Naive thymus-derived CD4-positive, alpha-beta T cell (primary cell): ENCODE results near the gene DPP6. TPM values are rescaled to one million over a fixed set of nuclear protein-coding genes. Genes with fewer than 3 reads are reported as not detected.

Experiments used
- ATAC-seq: fragments of 150-1000 bp; cut with Tn5 transposase; 2 replicates; pipeline ENCODE4 v1.10.0; 2021; ENCODE audit warnings: mild to moderate bottlenecking, moderate library complexity
- CTCF ChIA-PET: fragments of 350-600 bp; sonication (Branson Sonifier 250); formaldehyde crosslinking; loops from one replicate; lab custom pipeline; 2021; ENCODE audit warnings: antibody characterized with exemption; lab: Charles Lee
- POLR2A ChIA-PET: fragments of 350-600 bp; sonication (Branson Sonifier 250); formaldehyde crosslinking; loops from one replicate; lab custom pipeline; 2021; ENCODE audit warnings: antibody characterized with exemption, inconsistent platforms; lab: Charles Lee
- DNase-seq, 9 donors: peaks; one replicate each; pipeline versions ENCODE4 v3.0.0 to v3.0.0-alpha.2; 2020 to 2022; ENCODE audit warnings: mixed read lengths in 1 of 9
- H3K27ac ChIP-seq: one replicate; pipeline ENCODE4 v1.7.0; 2013; ENCODE audit warnings: mild to moderate bottlenecking, low read depth, low read length, moderate library complexity
- H3K27me3 ChIP-seq, 2 donors: one replicate each; pipeline ENCODE4 v1.7.0; 2013; ENCODE audit warnings: low read length in 2 of 2, mild to moderate bottlenecking in 2 of 2, moderate library complexity in 2 of 2; ENCODE audit not compliant: control insufficient read depth in 2 of 2, insufficient read depth in 2 of 2
- H3K36me3 ChIP-seq, 3 experiments: 1 replicate in 2 of 3; 2 replicates in 1 of 3; pipeline ENCODE4 v1.7.0; 2013; ENCODE audit warnings: low read length in 3 of 3, mild to moderate bottlenecking in 3 of 3, moderate library complexity in 1 of 3; ENCODE audit not compliant: insufficient read depth in 3 of 3, control insufficient read depth in 2 of 3
- H3K4me1 ChIP-seq, 2 donors: one replicate each; pipeline ENCODE4 v1.7.0; 2013; ENCODE audit warnings: low read length in 2 of 2, mild to moderate bottlenecking in 2 of 2, moderate library complexity in 1 of 2; ENCODE audit not compliant: control insufficient read depth in 2 of 2, insufficient read depth in 2 of 2
- H3K4me3 ChIP-seq: 2 replicates; pipeline ENCODE4 v1.7.0; 2013; ENCODE audit warnings: mild to moderate bottlenecking, low read length
- H3K9me3 ChIP-seq, 3 experiments: 1 replicate in 2 of 3; 2 replicates in 1 of 3; pipeline ENCODE4 v1.7.0; 2013; ENCODE audit warnings: low read length in 3 of 3; ENCODE audit not compliant: control insufficient read depth in 2 of 3
- H3K27ac Mint-ChIP-seq, 9 donors: one replicate each; pipeline ENCODE4 v1.8.0; 2020 to 2022; ENCODE audit warnings: mixed read lengths in 9 of 9, mild to moderate bottlenecking in 8 of 9, moderate library complexity in 5 of 9, inconsistent platforms in 2 of 9
- H3K27me3 Mint-ChIP-seq, 5 donors: one replicate each; pipeline ENCODE4 v1.8.0; 2021 to 2022; ENCODE audit warnings: mixed read lengths in 5 of 5, mild to moderate bottlenecking in 1 of 5
- H3K36me3 Mint-ChIP-seq, 5 donors: one replicate each; pipeline ENCODE4 v1.8.0; 2020 to 2022; ENCODE audit warnings: mixed read lengths in 5 of 5, mild to moderate bottlenecking in 3 of 5, inconsistent platforms in 1 of 5
- H3K4me1 Mint-ChIP-seq, 7 donors: one replicate each; pipeline ENCODE4 v1.8.0; 2020 to 2022; ENCODE audit warnings: mixed read lengths in 7 of 7, mild to moderate bottlenecking in 3 of 7, inconsistent platforms in 1 of 7
- H3K4me3 Mint-ChIP-seq, 10 donors: one replicate each; pipeline ENCODE4 v1.8.0; 2020 to 2022; ENCODE audit warnings: mild to moderate bottlenecking in 10 of 10, mixed read lengths in 10 of 10, moderate library complexity in 6 of 10, inconsistent platforms in 2 of 10
- H3K9me3 Mint-ChIP-seq, 11 donors: one replicate each; pipeline ENCODE4 v1.8.0; 2020 to 2022; ENCODE audit warnings: mixed read lengths in 11 of 11, mild to moderate bottlenecking in 4 of 11, inconsistent platforms in 1 of 11, moderate library complexity in 1 of 11
- intact Hi-C, 2 donors: fragments of 100-400 bp; cut with micrococcal nuclease; formaldehyde crosslinking; loops; one replicate each; pipeline ENCODE4 v1.15.1; 2023
- polyA plus RNA-seq, 2 donors: library from polyadenylated mRNA; unstranded; fragments of 300-500 nt; fragmentation: Illumina TruSeq; gene quantifications; one replicate each; pipeline ENCODE4 v1.2.3, GENCODE V29; 2021
- total RNA-seq, 6 experiments: library from RNA in 5 of 6; stranded (reverse) in 5 of 6; gene quantifications; 1 replicate in 5 of 6; 2 replicates in 1 of 6; pipeline ENCODE4 v1.2.3 and lab custom pipeline; 2021 to 2026

Gene DPP6
- total and polyA plus RNA-seq, 7 experiments from 2014 or later: not detected

- H3K4me1 ChIP-seq: no peaks in the 10 kb centered on the region
- H3K4me1 Mint-ChIP-seq: no peaks in the 10 kb centered on the region
- H3K27me3 ChIP-seq: no peaks in the 10 kb centered on the region
- H3K4me3 Mint-ChIP-seq: no peak overlapping the region
- H3K9me3 Mint-ChIP-seq: peaks cover 0 to 5% (median 0%) of the 10 kb centered on the region in 11 donors
- H3K9me3 ChIP-seq: no peaks in the 10 kb centered on the region
- ATAC-seq (no peak), DNase-seq (no peak)
- POLR2A ChIA-PET: no interaction called here
- H3K36me3 ChIP-seq: no peaks in the 10 kb centered on the region
- intact Hi-C loops: no loop called here
- no peak overlapping the region for H3K4me3 ChIP-seq
- H3K27me3 Mint-ChIP-seq: peaks cover 0 to 4% (median 0%) of the 10 kb centered on the region in 5 donors
- CTCF ChIA-PET: interaction anchor here (0.8 kb wide), 1 partner anchor 29 kb away, joined by 4 read pairs; no protein-coding TSS in a partner anchor
- no peak overlapping the region for H3K27ac Mint-ChIP-seq
- peaks cover 0 to 3% (median 0%) of the 10 kb centered on the region in 5 donors for H3K36me3 Mint-ChIP-seq
- no peak overlapping the region for H3K27ac ChIP-seq
Observed at GRCh38 chr7:154571772-154572171, 519.6 kb downstream of the DPP6 start.

DNA sequence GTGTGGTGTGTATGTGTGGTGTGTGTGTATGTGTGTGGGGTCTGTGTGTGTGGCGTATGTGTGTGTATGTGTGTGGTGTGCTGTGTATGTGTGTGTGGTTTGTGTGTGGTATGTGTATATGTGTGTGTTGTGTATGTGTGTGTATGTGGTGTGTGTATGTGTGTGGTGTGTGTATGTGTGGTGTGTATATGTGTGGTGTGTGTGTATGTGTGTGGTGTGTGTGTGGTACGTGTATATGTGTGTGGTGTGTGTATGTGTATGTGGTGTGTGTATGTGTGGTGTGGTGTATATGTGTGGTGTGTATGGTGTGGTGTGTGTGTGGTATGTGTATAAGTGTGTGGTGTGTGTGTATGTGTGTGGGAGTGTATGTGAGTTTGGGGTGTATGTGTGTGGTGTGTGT is 522.0 kb downstream of the DPP6 start:
- H3K4me1 ChIP-seq: no peaks in the 10 kb centered on the region
- ATAC-seq (peak; percentile 29), DNase-seq (no peak)
- no peaks in the 10 kb centered on the region for H3K9me3 ChIP-seq
- H3K4me3 Mint-ChIP-seq: no peak overlapping the region
- no peaks in the 10 kb centered on the region for H3K36me3 ChIP-seq
- intact Hi-C loops: no loop called here
- POLR2A ChIA-PET: no interaction called here
- no peak overlapping the region for H3K27ac Mint-ChIP-seq
- no peaks in the 10 kb centered on the region for H3K27me3 ChIP-seq
- no peak overlapping the region for H3K4me3 ChIP-seq
- H3K36me3 Mint-ChIP-seq: peaks cover 0 to 3% (median 0%) of the 10 kb centered on the region in 5 donors
- CTCF ChIA-PET: no interaction called here
- peaks cover 0 to 6% (median 0%) of the 10 kb centered on the region in 11 donors for H3K9me3 Mint-ChIP-seq
- no peaks in the 10 kb centered on the region for H3K4me1 Mint-ChIP-seq
- H3K27me3 Mint-ChIP-seq: peaks cover 0 to 7% (median 0%) of the 10 kb centered on the region in 5 donors
- H3K27ac ChIP-seq: no peak overlapping the region

- intact Hi-C loops: no loop called here
- Mint-ChIP-seq H3K4me1 (no peaks in the 10 kb centered on the region), H3K27ac (no peak overlapping the region), H3K36me3 (peaks cover 0 to 3% (median 0%) of the 10 kb centered on the region in 5 donors), H3K4me3 (no peak overlapping the region), H3K27me3 (peaks cover 0 to 7% (median 0%) of the 10 kb centered on the region in 5 donors), H3K9me3 (peaks cover 0 to 8% (median 0%) of the 10 kb centered on the region in 11 donors)
- Histone ChIP-seq H3K27ac (no peak overlapping the region), H3K36me3 (no peaks in the 10 kb centered on the region), H3K4me3 (no peak overlapping the region), H3K9me3 (no peaks in the 10 kb centered on the region), H3K27me3 (no peaks in the 10 kb centered on the region), H3K4me1 (no peaks in the 10 kb centered on the region)
- CTCF ChIA-PET: no interaction called here
- peak; percentile 22 for ATAC-seq
- POLR2A ChIA-PET: no interaction called here
- no peak for DNase-seq
Observed at GRCh38 chr7:154575497-154575896, 523.3 kb downstream of the DPP6 start.

GRCh38 chr7:154576604-154577003 is 524.4 kb downstream of the DPP6 start:
- no peak for ATAC-seq
- H3K9me3 ChIP-seq: no peaks in the 10 kb centered on the region
- H3K9me3 Mint-ChIP-seq: peaks cover 0 to 8% (median 0%) of the 10 kb centered on the region in 11 donors
- no peak overlapping the region for H3K27ac ChIP-seq
- no peak overlapping the region for H3K27ac Mint-ChIP-seq
- H3K4me3 ChIP-seq: no peak overlapping the region
- no peaks in the 10 kb centered on the region for H3K4me1 ChIP-seq
- intact Hi-C loops: no loop called here
- peaks cover 0 to 3% (median 0%) of the 10 kb centered on the region in 5 donors for H3K36me3 Mint-ChIP-seq
- no peaks in the 10 kb centered on the region for H3K4me1 Mint-ChIP-seq
- ChIA-PET POLR2A (no interaction called here), CTCF (no interaction called here)
- H3K4me3 Mint-ChIP-seq: no peak overlapping the region
- no peaks in the 10 kb centered on the region for H3K36me3 ChIP-seq
- DNase-seq: no peak
- no peaks in the 10 kb centered on the region for H3K27me3 ChIP-seq
- peaks cover 0 to 7% (median 0%) of the 10 kb centered on the region in 5 donors for H3K27me3 Mint-ChIP-seq

DNA sequence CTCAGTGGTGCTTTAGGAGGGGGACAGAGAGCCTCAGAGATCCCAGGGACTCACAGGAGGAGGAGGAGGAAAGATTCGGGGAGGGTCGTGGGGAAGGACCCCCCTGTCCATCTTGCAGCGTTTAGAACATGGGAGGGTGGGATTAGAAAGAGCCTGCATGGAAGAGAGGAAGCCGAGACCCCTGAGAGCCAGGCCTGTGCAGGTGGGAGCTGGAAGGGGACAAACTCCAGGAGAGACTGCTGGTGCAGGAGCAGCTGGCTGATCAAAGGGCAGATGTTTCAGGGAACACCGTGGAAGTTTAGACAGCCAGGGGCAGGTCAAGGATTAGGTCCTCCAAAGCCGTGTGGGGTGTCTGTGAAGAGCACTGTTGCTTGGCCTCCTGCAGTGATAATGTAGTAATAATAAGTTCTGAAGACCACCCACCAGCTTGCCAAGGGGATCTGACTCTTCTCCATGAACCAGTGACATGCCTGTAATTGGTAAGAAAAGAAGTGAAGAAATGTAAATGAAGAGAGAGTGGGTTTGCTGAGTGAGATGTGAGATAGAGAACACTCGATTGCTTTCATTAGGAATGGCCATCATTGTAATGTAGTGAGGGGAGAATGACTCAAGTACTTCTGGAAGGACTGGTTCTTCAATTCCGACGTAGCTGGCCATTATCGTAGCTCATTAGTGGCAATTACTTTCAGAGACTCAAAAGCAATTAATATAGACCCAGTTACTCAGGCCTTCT is 525.1 kb downstream of the DPP6 start:
- POLR2A ChIA-PET: no interaction called here
- Histone ChIP-seq H3K4me3 (no peak overlapping the region), H3K36me3 (no peaks in the 10 kb centered on the region), H3K9me3 (no peaks in the 10 kb centered on the region), H3K27me3 (no peaks in the 10 kb centered on the region), H3K27ac (no peak overlapping the region), H3K4me1 (no peaks in the 10 kb centered on the region)
- Mint-ChIP-seq H3K9me3 (peaks cover 0 to 10% (median 0%) of the 10 kb centered on the region in 11 donors), H3K36me3 (peaks cover 0 to 3% (median 0%) of the 10 kb centered on the region in 5 donors), H3K4me3 (no peak overlapping the region), H3K27me3 (peaks cover 0 to 7% (median 0%) of the 10 kb centered on the region in 5 donors), H3K27ac (no peak overlapping the region), H3K4me1 (no peaks in the 10 kb centered on the region)
- intact Hi-C loops: no loop called here
- CTCF ChIA-PET: no interaction called here
- ATAC-seq (no peak), DNase-seq (no peak)

- Mint-ChIP-seq H3K4me1 (no peaks in the 10 kb centered on the region), H3K27ac (no peak overlapping the region), H3K4me3 (no peak overlapping the region), H3K36me3 (peaks cover 0 to 3% (median 0%) of the 10 kb centered on the region in 5 donors), H3K9me3 (peaks cover 0 to 11% (median 0%) of the 10 kb centered on the region in 11 donors), H3K27me3 (peaks cover 0 to 7% (median 0%) of the 10 kb centered on the region in 5 donors)
- Histone ChIP-seq H3K4me3 (no peak overlapping the region), H3K36me3 (no peaks in the 10 kb centered on the region), H3K9me3 (no peaks in the 10 kb centered on the region), H3K27me3 (no peaks in the 10 kb centered on the region), H3K4me1 (no peaks in the 10 kb centered on the region), H3K27ac (no peak overlapping the region)
- POLR2A ChIA-PET: no interaction called here
- ATAC-seq (no peak), DNase-seq (no peak)
- intact Hi-C loops: no loop called here
- CTCF ChIA-PET: no interaction called here
Observed at GRCh38 chr7:154578336-154578735, 526.1 kb downstream of the DPP6 start.

- Histone ChIP-seq H3K4me1 (no peaks in the 10 kb centered on the region), H3K36me3 (no peaks in the 10 kb centered on the region), H3K9me3 (no peaks in the 10 kb centered on the region), H3K27me3 (no peaks in the 10 kb centered on the region), H3K27ac (no peak overlapping the region), H3K4me3 (no peak overlapping the region)
- POLR2A ChIA-PET: no interaction called here
- DNase-seq: no peak
- H3K4me3 Mint-ChIP-seq: no peak overlapping the region
- H3K36me3 Mint-ChIP-seq: no peaks in the 10 kb centered on the region
- ATAC-seq: no peak
- CTCF ChIA-PET: no interaction called here
- H3K27ac Mint-ChIP-seq: no peak overlapping the region
- H3K27me3 Mint-ChIP-seq: peaks cover 0 to 12% (median 0%) of the 10 kb centered on the region in 5 donors
- intact Hi-C loops: no loop called here
- peaks cover 0 to 16% (median 0%) of the 10 kb centered on the region in 11 donors for H3K9me3 Mint-ChIP-seq
- H3K4me1 Mint-ChIP-seq: no peaks in the 10 kb centered on the region
Observed at GRCh38 chr7:154579711-154580110, 527.5 kb downstream of the DPP6 start.
